ENCODE data around the gene GRIK5. TPM values are rescaled to one million over a fixed set of nuclear protein-coding genes. Genes with fewer than 3 reads are reported as not detected.
"Not testable (repeated sequence)": the region's sequence is repeated elsewhere in the genome, so short reads cannot be mapped to it uniquely, and the experiment has no call there.

Gene GRIK5
- total and polyA plus RNA-seq, 4 donors, result 0.26 to 1.6 (median 0.55) TPM

DNA sequence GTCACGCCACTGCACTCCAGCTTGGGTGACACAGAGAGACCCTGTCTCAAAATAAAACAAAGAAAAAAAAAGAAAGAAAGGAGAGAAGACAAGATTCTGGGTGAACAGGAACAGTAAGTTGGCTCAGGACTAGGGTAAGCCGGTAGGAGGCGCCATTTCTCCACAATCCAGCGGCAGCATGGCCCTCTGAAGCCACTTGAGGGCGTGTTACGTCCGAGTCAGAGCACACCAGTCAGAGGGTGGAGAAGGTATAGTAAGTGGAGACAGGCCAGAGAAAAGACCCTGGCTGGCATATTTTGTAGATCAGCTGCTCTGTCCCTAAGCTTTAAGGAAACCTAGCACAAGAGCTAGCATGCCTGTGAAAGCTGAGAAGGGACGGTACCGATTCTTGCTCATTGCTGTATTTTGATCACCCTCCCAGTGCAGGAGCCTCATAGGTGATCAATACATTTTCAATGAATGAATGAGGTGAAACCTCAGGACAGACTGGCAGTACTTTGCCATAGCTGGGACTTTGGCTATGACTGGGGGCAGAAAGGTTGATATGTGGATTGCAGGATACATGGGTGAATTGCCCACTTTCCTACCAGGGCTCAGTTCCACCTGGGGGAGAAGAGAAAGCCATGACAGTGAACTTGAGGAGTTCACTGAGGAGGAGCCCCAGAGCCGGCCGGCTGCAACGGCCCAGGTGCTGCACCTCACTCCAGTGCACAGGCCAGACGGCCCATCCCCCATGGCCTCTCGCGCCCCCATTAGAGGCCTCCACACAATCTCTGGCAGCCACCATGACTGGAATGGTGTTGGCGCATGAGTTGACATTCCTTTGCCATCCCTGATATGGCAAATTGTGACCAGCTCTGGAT lies 38.8 kb upstream of the GRIK5 start:
- 29 to 37% methylated on average over 16 of the region's 16 CpGs for WGBS, 2 donors
- Histone ChIP-seq H3K9me3 (ENCODE audit: control insufficient read depth in 4 of 4, insufficient read depth in 3 of 4, low read length in 3 of 4) (no peaks in the 10 kb centered on the region), H3K27me3 (ENCODE audit: control insufficient read depth in 3 of 3, insufficient read depth in 3 of 3, low read length in 2 of 3) (peaks cover 0 to 16% (median 0%) of the 10 kb centered on the region in 3 donors), H3K27ac (ENCODE audit: low read depth in 1 of 2, low read length in 1 of 2) (no peak overlapping the region), H3K4me3 (no peak overlapping the region), H3K9ac (ENCODE audit: insufficient read depth in 1 of 2, low read length in 2 of 2) (no peak overlapping the region), H3K4me1 (ENCODE audit: control insufficient read depth in 5 of 5, insufficient read depth in 5 of 5, low read length in 5 of 5) (no peaks in the 10 kb centered on the region), H3K36me3 (ENCODE audit: control insufficient read depth in 4 of 4, insufficient read depth in 4 of 4, low read length in 4 of 4) (no peaks in the 10 kb centered on the region)
- DNase-seq (peak; percentile 65 to 76 (median 76)), ATAC-seq (ENCODE audit: insufficient read depth, low FRiP score) (peak; percentile 75)
- TF ChIP-seq, protein P1, sequence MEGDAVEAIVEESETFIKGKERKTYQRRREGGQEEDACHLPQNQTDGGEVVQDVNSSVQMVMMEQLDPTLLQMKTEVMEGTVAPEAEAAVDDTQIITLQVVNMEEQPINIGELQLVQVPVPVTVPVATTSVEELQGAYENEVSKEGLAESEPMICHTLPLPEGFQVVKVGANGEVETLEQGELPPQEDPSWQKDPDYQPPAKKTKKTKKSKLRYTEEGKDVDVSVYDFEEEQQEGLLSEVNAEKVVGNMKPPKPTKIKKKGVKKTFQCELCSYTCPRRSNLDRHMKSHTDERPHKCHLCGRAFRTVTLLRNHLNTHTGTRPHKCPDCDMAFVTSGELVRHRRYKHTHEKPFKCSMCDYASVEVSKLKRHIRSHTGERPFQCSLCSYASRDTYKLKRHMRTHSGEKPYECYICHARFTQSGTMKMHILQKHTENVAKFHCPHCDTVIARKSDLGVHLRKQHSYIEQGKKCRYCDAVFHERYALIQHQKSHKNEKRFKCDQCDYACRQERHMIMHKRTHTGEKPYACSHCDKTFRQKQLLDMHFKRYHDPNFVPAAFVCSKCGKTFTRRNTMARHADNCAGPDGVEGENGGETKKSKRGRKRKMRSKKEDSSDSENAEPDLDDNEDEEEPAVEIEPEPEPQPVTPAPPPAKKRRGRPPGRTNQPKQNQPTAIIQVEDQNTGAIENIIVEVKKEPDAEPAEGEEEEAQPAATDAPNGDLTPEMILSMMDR (IDR thresholded peaks at IDR 0.05; ENCODE audit: control extremely low read depth, extremely low read depth), result peak; percentile 99

DNA sequence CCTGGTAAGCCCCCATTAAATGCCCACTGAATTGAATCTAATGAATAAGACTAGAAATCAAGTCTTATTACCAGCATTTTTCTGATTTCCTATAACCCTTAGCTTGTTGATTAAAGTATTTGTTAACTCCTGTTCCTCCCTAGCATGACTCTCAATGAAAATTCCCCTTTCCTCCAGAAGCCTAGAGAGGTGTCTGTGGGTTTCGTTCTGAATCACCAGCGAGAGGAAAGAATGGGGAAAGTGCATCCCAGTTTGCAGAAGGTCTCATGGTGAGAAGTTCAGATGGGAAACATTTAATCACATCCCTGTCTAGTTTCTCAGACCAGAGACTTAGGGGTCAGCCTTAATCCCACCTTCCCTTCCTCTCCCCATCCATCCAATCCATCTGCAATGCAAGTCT lies 35.4 kb upstream of the GRIK5 start:
- no peak for DNase-seq
- H3K4me1 ChIP-seq (ENCODE audit: control insufficient read depth in 5 of 5, insufficient read depth in 5 of 5, low read length in 5 of 5), result no peaks in the 10 kb centered on the region
- peaks cover 0 to 16% (median 0%) of the 10 kb centered on the region in 3 donors for H3K27me3 ChIP-seq (ENCODE audit: control insufficient read depth in 3 of 3, insufficient read depth in 3 of 3, low read length in 2 of 3)
- no peak overlapping the region for H3K27ac ChIP-seq (ENCODE audit: low read depth in 1 of 2, low read length in 1 of 2)
- 68 to 78% methylated on average over 2 of the region's 2 CpGs for WGBS, 2 donors
- H3K4me3 ChIP-seq, result no peak overlapping the region
- no peaks in the 10 kb centered on the region for H3K36me3 ChIP-seq (ENCODE audit: control insufficient read depth in 4 of 4, insufficient read depth in 4 of 4, low read length in 4 of 4)
- H3K9me3 ChIP-seq (ENCODE audit: control insufficient read depth in 4 of 4, insufficient read depth in 3 of 4, low read length in 3 of 4), result peaks cover 0 to 2% (median 0%) of the 10 kb centered on the region in 4 donors
- no peak for ATAC-seq (ENCODE audit: insufficient read depth, low FRiP score)
- no peak overlapping the region for H3K9ac ChIP-seq (ENCODE audit: insufficient read depth in 1 of 2, low read length in 2 of 2)
- TF ChIP-seq, protein P1 (IDR thresholded peaks at IDR 0.05; ENCODE audit: control extremely low read depth, extremely low read depth), result no peak

DNA sequence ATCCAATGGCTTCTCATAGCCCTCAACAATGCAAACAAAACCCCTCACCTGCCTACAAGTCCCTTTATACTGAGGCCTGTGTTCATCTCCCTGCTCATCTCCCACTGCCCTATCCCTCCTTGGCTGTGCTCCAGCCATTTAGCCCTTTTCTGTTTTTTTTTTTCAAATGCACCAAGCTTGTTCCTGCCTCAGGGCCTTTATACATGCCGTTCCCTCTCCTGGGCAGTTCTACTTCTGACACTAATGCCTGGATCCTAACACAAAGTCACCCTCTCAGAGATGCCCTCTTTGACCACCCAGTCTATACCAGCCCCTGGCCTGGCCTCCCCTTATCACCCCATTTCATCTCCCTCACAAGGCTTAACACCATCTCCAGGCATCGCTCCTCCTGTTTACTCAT lies 32.9 kb upstream of the GRIK5 start:
- no peak for ATAC-seq (ENCODE audit: insufficient read depth, low FRiP score)
- WGBS, 2 donors, result 84 to 94% methylated on average over 2 of the region's 2 CpGs
- Histone ChIP-seq H3K27ac (ENCODE audit: low read depth in 1 of 2, low read length in 1 of 2) (no peak overlapping the region), H3K4me3 (no peak overlapping the region), H3K9me3 (ENCODE audit: control insufficient read depth in 4 of 4, insufficient read depth in 3 of 4, low read length in 3 of 4) (peaks cover 0 to 2% (median 0%) of the 10 kb centered on the region in 4 donors), H3K4me1 (ENCODE audit: control insufficient read depth in 5 of 5, insufficient read depth in 5 of 5, low read length in 5 of 5) (no peaks in the 10 kb centered on the region), H3K9ac (ENCODE audit: insufficient read depth in 1 of 2, low read length in 2 of 2) (no peak overlapping the region), H3K27me3 (ENCODE audit: control insufficient read depth in 3 of 3, insufficient read depth in 3 of 3, low read length in 2 of 3) (peaks cover 0 to 13% (median 0%) of the 10 kb centered on the region in 3 donors), H3K36me3 (ENCODE audit: control insufficient read depth in 4 of 4, insufficient read depth in 4 of 4, low read length in 4 of 4) (no peaks in the 10 kb centered on the region)
- no peak for DNase-seq
- TF ChIP-seq, protein P1 (IDR thresholded peaks at IDR 0.05; ENCODE audit: control extremely low read depth, extremely low read depth), result no peak

DNA sequence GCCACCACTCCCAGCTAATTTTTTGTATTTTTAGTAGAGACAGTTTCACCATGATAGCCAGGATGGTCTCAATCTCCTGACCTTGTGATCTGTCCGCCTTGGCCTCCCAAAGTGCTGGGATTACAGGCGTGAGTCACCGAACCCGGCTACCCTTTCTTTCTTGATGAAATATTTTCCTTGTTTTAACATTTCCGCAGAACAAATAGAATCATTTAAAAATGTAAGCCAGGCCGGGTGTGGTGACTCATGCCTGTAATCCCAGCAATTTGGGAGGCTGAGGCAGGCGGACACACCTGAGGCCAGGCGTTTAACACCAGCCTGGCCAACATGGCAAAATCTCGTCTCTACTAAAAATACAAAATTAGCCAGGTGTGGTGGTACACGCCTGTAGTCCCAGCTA lies 30.2 kb upstream of the GRIK5 start:
- not testable (repeated sequence) for H3K27ac ChIP-seq (ENCODE audit: low read depth in 1 of 2, low read length in 1 of 2); H3K9me3 ChIP-seq (ENCODE audit: control insufficient read depth in 4 of 4, insufficient read depth in 3 of 4, low read length in 3 of 4); ATAC-seq (ENCODE audit: insufficient read depth, low FRiP score); H3K4me3 ChIP-seq; H3K4me1 ChIP-seq (ENCODE audit: control insufficient read depth in 5 of 5, insufficient read depth in 5 of 5, low read length in 5 of 5); H3K36me3 ChIP-seq (ENCODE audit: control insufficient read depth in 4 of 4, insufficient read depth in 4 of 4, low read length in 4 of 4); H3K9ac ChIP-seq (ENCODE audit: insufficient read depth in 1 of 2, low read length in 2 of 2); H3K27me3 ChIP-seq (ENCODE audit: control insufficient read depth in 3 of 3, insufficient read depth in 3 of 3, low read length in 2 of 3); DNase-seq
- WGBS, 2 donors, result 95 to 98% methylated on average over 10 of the region's 10 CpGs

Data from lung (tissue), 12 donors.